HG02870 (cell line): Measurements from ENCODE around the gene KRTAP5-1.
A peak's percentile ranks its signal among the peaks of the same experiment; 100 is the strongest.
"Not testable (repeated sequence)": the region's sequence is repeated elsewhere in the genome, so short reads cannot be mapped to it uniquely, and the experiment has no call there.

Source experiments
- ATAC-seq: cut with Tn5 transposase; IDR thresholded peaks from one replicate; pipeline ENCODE4 v1.9.1; 2021; ENCODE audit warnings: mild to moderate bottlenecking, moderate library complexity; ENCODE audit not compliant: unreplicated experiment

Gene KRTAP5-1, protein sequence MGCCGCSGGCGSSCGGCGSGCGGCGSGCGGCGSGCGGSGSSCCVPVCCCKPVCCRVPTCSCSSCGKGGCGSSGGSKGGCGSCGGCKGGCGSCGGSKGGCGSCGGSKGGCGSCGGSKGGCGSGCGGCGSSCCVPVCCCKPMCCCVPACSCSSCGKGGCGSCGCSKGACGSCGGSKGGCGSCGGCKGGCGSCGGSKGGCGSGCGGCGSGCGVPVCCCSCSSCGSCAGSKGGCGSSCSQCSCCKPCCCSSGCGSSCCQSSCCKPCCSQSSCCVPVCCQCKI

DNA sequence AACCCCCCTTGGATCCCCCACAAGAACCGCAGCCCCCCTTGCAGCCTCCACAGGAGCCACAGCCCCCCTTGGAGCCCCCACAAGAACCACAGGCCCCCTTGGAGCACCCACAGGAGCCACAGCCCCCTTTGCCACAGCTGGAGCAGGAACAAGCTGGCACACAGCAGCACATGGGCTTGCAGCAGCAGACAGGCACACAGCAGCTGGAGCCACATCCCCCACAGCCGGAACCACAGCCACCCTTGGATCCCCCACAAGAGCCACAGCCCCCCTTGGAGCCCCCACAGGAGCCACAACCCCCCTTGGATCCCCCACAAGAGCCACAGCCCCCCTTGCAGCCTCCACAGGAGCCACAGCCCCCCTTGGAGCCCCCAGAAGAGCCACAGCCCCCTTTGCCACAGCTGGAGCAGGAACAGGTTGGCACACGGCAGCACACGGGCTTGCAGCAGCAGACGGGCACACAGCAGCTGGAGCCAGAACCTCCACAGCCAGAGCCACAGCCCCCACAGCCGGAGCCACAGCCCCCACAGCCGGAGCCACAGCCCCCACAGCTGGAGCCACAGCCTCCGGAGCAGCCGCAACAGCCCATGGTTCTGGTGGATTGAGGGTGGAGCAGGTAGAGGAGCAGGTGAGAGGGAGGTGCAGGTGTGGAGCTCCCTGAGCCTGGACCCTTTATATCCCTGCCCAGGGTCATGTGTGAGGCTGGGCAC is at the start of gene KRTAP5-1:
TSS of gene KRTAP5-1 (minus strand) at position 623 of the 710 bp plus-strand sequence. CDS start at position 589, 34 bp downstream.
- not testable (repeated sequence) for ATAC-seq

DNA sequence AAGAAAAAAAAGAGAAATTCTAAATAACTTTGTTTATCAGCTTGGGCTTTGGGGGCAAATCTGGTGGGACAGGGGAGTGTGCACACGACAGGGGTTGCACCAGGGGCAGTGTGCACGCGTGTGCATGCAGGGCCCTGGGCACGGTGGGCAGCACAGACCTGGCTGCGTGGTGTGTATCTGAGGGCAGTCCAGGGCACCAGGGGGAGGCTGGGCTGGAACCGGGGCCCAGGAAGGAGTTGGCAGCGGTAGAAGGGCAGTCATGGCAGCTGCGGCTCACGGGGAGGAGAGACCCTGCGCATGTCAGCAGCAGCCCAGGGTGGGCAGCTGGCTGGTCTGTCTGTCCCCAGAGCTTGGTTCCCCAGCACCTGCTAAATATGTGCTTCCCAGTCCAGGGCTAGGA is 48.8 kb upstream of the KRTAP5-1 start:
- no peak for ATAC-seq

DNA sequence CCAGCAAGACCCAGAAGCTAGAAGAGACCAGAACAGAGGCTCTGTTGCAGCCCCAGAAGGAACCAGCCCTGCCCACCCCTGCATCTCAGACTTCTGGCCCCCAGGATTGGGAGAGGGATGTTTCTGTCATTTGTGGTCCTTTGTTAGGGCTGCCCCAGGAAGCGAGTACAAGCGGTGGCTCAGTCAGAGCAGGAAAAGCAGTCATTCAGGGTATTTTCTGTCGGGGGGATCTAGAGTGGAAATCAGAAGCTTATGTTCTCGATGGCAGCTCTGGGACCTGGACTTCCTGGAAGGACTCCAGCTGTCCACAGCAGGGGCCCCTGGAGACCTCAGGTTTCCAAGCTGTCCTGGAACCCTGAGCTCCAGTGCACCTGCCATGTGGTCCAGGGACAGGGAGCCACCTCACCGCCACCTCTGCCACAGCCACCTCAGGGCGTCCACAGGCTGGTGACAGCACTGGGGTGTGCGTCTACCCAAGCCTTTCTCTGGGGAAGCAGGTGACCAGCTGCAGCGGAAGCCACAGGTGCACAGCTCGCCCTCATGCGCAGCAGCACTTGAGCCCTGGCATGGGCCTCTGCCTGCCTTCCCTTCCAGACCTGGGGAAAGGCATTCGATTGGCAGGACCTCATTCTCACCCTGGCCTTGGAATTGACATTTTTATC is 47.1 kb upstream of the KRTAP5-1 start:
- ATAC-seq: no peak

DNA sequence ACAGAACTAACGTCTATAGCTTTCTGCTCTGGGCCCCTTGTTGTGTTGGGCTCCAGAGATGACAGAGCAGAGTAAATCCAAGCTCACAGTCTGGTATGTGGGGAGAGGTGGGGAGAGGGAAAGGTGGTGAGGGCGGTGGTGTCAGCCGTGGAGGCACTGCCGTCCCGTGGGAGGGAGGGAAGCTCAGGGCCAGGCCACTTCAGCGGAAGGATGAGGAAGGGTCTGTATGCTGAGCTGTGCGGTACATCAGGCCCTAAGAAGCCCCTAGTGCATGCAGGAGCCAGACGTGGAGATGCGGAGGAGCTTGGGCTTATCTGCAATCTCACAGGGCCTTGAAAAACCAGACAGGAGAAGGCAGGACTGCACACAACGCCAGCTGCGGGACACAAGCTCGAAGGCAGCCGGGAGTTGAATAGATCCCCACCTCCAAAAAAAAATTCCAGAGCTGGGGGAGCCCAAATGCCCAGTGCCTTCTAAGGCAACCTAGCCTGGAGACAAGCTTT is 46.0 kb upstream of the KRTAP5-1 start:
- ATAC-seq: no peak

DNA sequence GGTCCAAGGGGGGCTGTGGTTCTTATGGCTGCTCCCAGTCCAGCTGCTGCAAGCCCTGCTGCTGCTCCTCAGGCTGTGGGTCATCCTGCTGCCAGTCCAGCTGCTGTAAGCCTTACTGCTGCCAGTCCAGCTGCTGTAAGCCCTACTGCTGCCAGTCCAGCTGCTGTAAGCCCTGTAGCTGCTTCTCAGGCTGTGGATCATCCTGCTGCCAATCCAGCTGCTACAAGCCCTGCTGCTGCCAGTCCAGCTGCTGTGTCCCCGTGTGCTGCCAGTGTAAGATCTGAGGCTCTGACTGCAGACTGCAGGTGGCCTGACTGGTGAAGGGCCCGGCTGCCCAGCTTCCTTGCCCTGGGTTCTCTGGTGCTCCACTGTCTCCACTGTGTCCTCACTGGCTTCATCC is 45.2 kb upstream of the KRTAP5-1 start:
- ATAC-seq: no peak

DNA sequence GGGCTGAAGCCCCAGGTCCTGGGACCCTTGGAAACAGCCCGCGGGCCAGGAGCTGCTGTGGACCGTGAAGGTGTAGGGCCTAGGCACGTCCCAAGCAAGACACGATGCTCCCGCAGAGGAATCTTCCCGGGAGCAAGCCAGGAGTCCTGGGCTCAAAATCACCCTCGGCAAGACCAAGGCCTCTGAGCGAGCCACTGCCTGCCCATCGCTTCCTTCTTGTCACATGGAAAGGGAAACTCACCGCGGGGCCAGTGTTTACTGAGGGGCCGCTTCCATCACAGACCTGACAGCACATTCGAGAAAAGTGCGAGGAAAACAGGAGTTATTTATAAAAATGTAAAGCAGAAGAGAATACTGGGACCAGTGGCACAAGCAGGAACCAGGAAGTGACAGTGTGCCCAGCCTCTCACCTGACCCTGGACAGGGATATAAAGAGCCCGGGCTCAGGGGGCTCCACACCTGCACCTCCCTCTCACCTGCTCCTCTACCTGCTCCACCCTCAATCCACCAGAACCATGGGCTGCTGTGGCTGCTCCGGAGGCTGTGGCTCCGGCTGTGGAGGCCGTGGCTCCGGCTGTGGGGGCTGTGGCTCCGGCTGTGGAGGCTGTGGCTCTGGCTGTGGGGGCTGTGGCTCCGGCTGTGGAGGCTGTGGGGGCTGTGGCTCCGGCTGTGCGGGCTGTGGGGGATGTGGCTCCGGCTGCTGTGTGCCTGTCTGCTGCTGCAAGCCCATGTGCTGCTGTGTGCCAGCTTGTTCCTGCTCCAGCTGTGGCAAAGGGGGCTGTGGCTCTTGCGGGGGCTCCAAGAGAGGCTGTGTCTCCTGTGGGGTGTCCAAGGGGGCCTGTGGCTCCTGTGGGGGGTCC is 44.5 kb upstream of the KRTAP5-1 start, which contains the start of gene KRTAP5-5:
TSS of gene KRTAP5-5 (plus strand) at position 450 of the 860 bp plus-strand sequence. CDS start at position 516, 66 bp downstream.
- ATAC-seq: no peak

DNA sequence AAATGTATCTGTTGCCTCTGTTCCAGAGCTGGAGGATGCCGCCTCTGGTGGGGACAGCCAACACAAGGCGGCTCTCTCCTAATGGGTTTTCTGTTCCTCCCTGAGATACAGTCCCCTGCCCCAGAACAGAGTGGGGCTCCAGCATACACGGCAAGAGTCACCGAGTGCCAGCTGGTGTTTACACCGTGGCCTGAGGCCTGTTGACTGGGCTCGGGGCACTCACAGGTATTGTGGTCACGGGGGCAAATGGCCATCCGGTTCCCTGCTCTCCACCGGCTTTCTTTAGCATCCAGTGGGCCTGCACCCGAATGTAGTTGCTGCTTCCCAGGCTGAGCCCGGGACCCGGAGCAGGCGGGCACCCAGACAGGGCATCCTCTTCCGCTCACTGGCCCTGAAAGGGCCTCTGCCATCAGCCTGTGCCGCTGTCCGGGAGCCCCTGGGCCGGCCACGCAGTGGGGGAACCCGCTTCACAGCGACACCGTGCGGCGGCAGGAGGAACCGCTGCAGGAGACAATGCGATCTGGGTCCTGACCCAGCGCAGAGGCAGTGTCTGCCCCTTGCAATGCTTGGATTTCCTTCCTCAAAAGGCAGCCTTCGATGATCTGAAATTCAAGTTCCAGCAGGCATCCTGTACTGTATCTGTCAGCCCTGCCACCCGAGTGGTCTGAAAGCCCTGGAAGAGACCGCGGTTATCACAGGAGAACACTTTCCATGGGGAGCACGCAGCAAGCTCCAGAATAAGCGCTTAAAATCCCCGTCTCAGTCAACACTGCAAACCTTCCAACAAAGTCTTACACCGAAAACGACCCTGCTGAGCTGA is 43.6 kb upstream of the KRTAP5-1 start:
- no peak for ATAC-seq

DNA sequence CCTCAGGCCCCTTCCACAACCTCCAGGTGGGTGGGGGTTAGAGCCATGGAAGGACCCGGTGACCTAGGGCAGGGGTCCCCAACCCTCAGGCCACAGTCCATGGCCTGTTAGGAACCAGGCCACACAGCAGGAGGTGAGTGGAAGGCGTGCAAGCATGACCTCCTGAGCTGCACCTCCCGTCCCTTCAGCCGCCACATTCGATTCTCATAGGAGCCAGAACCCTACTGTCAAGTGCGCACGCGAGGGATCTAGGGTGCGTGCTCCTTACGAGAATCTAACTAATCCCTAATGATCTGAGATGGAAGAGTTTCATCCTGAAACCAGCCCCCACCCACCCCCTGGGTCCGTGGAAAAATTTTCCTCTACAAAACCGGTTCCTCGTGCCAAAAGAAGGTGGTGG is 40.5 kb upstream of the KRTAP5-1 start:
- ATAC-seq: no peak

DNA sequence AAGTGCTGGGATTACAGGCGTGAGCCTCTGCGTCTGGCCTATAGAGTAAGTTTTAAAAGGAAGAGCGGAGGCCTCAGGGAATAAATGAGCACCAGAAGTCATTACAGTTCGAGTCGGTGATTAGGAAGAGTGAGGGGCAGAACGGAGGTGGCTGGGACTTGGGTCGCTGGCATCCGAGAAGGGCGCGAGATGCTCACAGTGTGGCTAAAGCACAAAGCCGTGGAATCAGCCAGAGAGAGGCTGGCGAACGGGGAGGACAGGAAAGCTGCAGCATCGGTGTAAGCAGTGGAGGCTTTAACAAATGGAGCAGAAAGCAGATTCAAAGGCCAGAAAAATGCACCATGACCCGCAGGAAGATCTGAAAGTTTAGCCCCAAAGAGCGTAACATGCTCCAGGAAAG is 39.5 kb upstream of the KRTAP5-1 start:
- no peak for ATAC-seq

DNA sequence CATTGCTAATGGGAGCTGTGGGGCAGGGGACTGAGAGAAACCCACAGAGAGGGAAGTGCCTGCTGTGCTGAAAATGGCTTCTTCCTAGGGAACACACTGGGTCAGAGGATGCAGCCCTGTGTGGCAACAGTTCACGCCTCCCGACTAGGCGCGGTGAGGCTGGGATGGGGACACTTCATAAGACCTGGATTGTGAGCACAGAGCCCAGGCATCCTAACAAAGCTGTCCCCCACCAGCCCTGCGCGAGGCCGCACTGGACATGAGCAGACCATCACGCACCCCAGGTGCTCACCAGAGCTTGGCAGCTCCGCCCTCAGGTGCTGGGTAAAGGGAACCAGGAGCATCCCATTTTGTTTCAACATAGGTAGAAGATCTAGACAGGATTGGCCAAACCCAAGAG is 38.6 kb upstream of the KRTAP5-1 start:
- ATAC-seq: no peak

DNA sequence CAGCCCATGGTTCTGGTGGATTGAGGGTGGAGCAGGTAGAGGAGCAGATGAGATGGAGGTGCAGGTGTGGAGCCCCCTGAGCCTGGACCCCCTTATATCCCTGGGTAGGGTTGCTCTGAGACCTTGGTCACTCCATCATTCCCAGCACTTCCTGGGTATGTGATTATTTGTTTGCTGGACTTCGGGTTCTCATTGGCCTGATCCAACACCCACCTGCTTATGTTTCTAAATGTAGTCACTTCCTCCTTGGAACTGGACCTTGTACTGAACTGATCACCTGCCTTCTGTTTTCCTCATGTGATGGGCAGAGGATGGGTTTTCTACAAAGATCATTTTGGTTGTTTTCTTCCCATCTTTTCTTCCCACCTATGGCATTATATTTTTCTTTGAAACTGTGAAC is 37.0 kb upstream of the KRTAP5-1 start, which contains the start of gene KRTAP5-4:
TSS of gene KRTAP5-4 (minus strand) at position 53 of the 400 bp plus-strand sequence. CDS start at position 8, 45 bp downstream.
- no peak for ATAC-seq

DNA sequence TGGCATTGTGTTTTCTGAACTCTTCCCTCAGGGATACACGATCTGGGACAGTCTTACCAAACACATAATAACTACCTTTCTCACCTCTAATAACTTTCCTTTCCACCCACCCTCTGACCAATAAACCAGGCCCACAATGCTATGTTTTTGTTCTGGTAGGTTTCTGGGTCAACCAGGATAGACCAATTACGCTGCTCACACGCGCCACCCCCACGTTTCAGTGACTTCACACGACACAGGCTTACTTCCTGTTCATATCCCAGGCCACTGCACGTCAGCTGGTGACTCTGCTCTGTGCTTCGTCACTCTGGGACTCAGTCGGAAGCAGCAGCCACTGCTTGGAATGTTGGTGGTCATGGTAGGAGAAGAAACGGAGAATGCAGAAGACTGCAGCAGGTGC is 34.4 kb upstream of the KRTAP5-1 start:
- no peak for ATAC-seq

DNA sequence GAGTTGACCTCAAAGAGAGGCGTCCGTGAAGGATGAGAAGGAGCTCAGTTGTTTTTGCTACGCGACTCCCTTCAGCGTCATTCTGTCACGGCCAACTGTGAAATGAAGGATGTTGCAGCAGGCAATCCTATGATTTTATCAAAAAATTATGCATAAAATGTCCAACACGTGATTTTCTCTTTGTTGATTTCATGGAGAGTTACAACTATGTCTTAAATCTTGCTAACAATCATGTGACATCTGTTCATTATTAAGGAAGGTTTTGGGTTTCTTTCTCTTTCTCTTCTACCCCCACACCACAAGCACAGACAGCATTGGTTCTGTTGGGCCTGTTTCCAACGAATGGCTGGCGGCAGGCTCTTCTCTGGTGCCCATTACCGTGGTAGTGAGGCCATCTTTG is 33.1 kb upstream of the KRTAP5-1 start:
- no peak for ATAC-seq

DNA sequence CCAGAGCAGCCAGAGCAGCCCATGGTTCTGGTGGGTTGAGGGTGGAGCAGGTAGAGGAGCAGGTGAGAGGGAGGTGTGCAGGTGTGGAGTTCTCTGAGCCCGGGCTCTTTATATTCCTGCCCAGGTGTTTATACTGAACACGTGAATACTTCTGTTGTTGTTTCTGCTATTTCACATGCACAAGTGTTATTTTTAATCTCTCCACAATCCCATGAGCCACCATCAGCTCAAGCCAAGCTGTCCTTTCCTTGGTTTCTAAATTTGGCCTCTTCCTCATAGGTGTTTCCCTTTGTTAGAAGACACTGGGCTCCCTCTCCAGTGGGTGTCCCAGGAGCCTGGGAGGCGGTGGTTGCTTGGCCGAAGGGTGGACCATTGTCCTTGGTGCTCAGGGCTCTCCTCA is 23.3 kb upstream of the KRTAP5-1 start, which contains the start of gene KRTAP5-3:
TSS of gene KRTAP5-3 (minus strand) at position 101 of the 400 bp plus-strand sequence. CDS start at position 23, 78 bp downstream.
- ATAC-seq: no peak

DNA sequence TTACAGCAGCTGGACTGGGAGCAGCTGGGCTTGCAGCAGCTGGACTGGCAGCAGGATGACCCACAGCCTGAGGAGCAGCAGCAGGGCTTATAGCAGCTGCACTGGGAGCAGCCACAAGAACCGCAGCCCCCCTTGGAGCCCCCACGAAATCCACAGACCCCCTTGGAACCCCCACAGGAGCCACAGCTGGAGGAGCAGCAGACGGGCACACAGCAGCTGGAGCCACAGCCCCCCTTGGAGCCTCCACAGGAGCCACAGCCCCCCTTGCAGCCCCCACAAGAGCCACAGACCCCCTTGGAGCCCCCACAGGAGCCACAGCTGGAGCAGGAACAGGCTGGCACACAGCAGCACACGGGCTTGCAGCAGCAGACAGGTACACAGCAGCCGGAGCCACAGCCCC is 22.8 kb upstream of the KRTAP5-1 start:
- not testable (repeated sequence) for ATAC-seq

DNA sequence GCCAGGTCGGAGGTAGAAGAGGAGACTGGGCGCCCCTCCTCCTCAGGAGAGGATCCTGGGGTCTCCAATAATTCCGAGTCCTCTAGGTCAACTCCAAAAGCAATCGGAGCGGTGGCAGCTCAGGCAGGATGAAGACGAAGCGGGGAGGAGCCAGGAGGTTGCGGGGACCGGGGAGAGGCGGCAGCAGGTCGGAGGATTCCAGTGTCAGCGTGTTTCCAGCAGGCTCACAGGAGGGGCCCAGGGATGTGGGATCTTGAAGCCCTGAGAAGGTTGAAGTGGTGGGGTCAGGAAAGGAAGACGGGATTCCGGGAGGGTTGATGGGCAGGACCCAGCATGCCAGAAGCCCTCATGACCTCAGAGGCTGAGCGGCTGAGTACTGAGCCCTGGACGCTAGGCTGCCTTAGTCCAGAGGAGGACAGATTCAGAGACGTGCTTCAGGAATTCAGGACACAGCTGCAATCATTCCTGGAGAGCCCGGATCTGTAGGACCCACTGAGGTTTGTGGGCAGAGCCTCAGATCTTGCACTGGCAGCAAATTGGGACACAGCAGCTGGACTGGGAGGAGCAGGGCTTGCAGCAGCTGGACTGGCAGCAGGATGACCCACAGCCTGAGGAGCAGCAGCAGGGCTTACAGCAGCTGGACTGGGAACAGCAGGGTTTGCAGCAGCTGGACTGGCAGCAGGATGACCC is 22.2 kb upstream of the KRTAP5-1 start:
- not testable (repeated sequence) for ATAC-seq

DNA sequence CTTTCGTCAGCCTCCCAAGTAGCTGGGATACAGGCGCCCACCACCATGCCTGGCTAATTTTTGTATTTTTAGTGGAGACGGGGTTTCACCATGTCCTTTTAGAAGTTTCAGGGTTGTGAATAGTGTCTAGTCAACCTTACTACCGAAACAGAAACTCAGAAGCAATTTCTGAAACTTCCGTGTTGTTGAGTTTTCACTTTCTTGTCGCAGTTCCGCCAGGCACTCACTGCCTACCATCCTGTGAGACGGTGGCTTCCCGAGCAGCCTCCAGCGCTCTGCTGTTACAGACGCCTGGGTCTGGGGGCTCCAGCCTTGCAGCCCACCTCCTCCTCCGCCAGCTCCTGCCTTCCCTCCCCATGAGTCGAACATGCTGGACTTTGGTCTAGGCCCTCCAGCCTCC is 20.8 kb upstream of the KRTAP5-1 start:
- ATAC-seq: peak; percentile 80

DNA sequence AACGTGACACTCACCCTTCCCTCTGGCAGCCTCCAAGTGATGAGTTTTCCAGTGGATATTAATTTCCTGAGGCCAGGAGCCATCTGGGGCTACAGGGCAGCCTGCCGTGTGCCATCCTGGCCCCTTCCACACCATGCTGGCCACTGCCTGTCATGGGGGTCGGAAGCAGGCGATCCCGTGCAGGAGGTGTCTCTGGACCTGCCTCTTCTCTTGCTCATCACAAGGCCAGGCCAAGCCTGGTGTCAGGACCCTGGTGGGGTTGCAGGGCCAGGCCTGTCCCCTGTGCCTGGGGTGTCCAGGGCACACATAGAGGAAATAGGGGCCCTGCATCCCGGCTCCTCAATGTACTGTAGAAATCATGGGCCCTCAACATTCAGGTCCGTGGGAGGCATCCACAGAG is 19.6 kb upstream of the KRTAP5-1 start:
- no peak for ATAC-seq

DNA sequence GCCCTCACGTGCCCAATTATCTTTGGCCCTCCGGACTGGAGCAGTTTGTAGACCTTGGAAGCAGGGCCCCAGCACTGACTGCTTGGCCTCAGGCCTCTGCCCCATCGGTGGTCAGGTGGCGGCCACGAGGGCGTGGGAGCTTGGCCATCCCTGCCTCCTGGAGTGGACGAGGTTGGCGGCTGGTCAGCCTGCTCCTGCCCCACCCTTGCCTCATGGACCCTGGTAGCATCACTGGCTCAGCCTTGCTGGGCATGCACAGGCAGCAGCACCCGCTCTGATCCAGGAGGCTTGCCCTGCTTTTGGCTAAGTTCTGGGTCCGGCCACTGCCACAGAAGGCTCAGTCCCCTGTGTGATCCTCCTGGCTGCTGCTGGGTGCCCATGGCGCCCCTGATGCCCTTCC is 19.1 kb upstream of the KRTAP5-1 start:
- ATAC-seq: no peak
